ENCODE measurements around the gene SCN1B. TPM values are rescaled to one million over a fixed set of nuclear protein-coding genes. Genes with fewer than 3 reads are reported as not detected.

SCN1B gene
- total and polyA plus RNA-seq, 10 of the 15 experiments (the other 5 are each of a cell fraction or from before 2014, with no cell fraction given) = 0.04 to 0.54 (median 0.11) TPM; not detected in 3

GRCh38 chr19:34999498-35000337 is 30.6 kb upstream of the SCN1B start, which contains the start of gene GRAMD1A (continued):
- TF ChIP-seq, protein P1, sequence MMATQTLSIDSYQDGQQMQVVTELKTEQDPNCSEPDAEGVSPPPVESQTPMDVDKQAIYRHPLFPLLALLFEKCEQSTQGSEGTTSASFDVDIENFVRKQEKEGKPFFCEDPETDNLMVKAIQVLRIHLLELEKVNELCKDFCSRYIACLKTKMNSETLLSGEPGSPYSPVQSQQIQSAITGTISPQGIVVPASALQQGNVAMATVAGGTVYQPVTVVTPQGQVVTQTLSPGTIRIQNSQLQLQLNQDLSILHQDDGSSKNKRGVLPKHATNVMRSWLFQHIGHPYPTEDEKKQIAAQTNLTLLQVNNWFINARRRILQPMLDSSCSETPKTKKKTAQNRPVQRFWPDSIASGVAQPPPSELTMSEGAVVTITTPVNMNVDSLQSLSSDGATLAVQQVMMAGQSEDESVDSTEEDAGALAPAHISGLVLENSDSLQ (IDR thresholded peaks at IDR 0.05) = no peak
- TF ChIP-seq CTCF (IDR thresholded peaks at IDR 0.05 in 2 of 3, conservative IDR thresholded peaks at IDR 0.05 in 1 of 3; ENCODE audit: control insufficient read depth in 2 of 3, extremely low read depth in 1 of 3, insufficient read depth in 1 of 3, low read depth in 3 of 3, low read length in 3 of 3) (no peak), ZBTB11 (CRISPR knock-in tag; IDR thresholded peaks at IDR 0.05) (peak; percentile 35; the same call in 1 of the 2 replicates), ZBED1 (IDR thresholded peaks at IDR 0.05; ENCODE audit: borderline replicate concordance) (no peak), CREM (IDR thresholded peaks at IDR 0.05; ENCODE audit: low read depth) (peak; percentile 46), EP300 (IDR thresholded peaks at IDR 0.05; ENCODE audit: borderline replicate concordance in 1 of 2, control insufficient read depth in 1 of 2, low read depth in 2 of 2, low read length in 2 of 2) (peak in 1 of 2 experiments; percentile 21; a peak in 1 of 4 replicates), TAF1 (IDR thresholded peaks at IDR 0.05; ENCODE audit: borderline replicate concordance, low read depth, low read length) (peak; percentile 77), BRCA1 (IDR thresholded peaks at IDR 0.05; ENCODE audit: low read depth, low read length) (no peak), ZNF622 (IDR thresholded peaks at IDR 0.05) (no peak), CHD1 (IDR thresholded peaks at IDR 0.05; ENCODE audit: low read depth, low read length) (no peak), USF1 (IDR thresholded peaks at IDR 0.05; ENCODE audit: borderline replicate concordance, extremely low read length, insufficient read depth, low read depth, low read length) (peak; percentile 39), GABPA (IDR thresholded peaks at IDR 0.05; ENCODE audit: low read depth) (no peak), NFIC (IDR thresholded peaks at IDR 0.05; ENCODE audit: low read depth, low read length) (no peak; the same call in 1 of the 2 replicates), CBFB (IDR thresholded peaks at IDR 0.05; ENCODE audit: low read depth) (no peak)
- TF ChIP-seq, protein P2, sequence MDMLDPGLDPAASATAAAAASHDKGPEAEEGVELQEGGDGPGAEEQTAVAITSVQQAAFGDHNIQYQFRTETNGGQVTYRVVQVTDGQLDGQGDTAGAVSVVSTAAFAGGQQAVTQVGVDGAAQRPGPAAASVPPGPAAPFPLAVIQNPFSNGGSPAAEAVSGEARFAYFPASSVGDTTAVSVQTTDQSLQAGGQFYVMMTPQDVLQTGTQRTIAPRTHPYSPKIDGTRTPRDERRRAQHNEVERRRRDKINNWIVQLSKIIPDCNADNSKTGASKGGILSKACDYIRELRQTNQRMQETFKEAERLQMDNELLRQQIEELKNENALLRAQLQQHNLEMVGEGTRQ (IDR thresholded peaks at IDR 0.05; ENCODE audit: borderline replicate concordance, low read depth, low read length) = no peak; the same call in 1 of the 2 replicates
- TF ChIP-seq, protein P3, sequence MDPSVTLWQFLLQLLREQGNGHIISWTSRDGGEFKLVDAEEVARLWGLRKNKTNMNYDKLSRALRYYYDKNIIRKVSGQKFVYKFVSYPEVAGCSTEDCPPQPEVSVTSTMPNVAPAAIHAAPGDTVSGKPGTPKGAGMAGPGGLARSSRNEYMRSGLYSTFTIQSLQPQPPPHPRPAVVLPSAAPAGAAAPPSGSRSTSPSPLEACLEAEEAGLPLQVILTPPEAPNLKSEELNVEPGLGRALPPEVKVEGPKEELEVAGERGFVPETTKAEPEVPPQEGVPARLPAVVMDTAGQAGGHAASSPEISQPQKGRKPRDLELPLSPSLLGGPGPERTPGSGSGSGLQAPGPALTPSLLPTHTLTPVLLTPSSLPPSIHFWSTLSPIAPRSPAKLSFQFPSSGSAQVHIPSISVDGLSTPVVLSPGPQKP (IDR thresholded peaks at IDR 0.05; ENCODE audit: low read depth, low read length) = no peak
- TF ChIP-seq, protein P4, sequence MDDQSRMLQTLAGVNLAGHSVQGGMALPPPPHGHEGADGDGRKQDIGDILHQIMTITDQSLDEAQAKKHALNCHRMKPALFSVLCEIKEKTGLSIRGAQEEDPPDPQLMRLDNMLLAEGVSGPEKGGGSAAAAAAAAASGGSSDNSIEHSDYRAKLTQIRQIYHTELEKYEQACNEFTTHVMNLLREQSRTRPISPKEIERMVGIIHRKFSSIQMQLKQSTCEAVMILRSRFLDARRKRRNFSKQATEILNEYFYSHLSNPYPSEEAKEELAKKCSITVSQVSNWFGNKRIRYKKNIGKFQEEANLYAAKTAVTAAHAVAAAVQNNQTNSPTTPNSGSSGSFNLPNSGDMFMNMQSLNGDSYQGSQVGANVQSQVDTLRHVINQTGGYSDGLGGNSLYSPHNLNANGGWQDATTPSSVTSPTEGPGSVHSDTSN (IDR thresholded peaks at IDR 0.05; ENCODE audit: insufficient replicate concordance, low read depth, low read length) = no peak
